ENCODE data around the gene ITCH.
A peak's percentile ranks its signal among the peaks of the same experiment; 100 is the strongest.

The ITCH gene

DNA sequence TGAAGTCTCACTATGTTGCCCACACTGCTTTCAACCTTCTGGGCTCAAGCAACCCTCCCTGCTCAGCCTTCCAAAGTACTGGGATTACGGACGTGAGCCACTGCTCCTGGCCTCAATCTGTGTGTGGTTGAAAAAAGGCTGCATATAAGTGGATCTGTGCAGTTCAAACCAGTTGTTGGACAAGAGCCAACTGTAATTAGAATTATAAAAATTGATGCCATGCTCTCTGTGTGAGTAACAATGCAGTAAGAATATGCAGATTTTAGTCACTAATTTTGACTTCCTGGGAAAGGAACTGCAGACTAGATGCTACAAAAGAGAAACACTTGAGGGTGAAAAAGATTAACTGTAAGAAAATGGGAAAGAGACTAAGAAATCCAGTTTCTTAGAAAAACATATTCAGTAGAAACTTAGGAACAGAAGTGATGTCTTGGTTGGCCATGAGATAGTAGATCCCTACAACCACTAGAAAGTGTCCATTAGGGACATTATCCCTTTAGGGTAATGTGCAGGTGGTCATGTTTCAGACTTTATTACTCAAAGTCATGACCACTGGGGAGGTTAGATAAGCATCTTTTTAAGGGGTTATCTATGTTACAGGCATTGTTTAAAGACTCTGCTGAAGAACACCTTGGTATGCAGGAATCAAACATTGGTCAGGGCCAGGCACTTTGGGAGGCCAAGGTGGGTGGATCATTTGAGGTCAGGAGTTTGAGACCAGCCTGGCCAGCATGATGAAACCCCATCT, 26.3 kb downstream of the ITCH start:
- DNase-seq (ENCODE audit: extremely low read depth, low read depth): no peak
- TF ChIP-seq, protein P1, sequence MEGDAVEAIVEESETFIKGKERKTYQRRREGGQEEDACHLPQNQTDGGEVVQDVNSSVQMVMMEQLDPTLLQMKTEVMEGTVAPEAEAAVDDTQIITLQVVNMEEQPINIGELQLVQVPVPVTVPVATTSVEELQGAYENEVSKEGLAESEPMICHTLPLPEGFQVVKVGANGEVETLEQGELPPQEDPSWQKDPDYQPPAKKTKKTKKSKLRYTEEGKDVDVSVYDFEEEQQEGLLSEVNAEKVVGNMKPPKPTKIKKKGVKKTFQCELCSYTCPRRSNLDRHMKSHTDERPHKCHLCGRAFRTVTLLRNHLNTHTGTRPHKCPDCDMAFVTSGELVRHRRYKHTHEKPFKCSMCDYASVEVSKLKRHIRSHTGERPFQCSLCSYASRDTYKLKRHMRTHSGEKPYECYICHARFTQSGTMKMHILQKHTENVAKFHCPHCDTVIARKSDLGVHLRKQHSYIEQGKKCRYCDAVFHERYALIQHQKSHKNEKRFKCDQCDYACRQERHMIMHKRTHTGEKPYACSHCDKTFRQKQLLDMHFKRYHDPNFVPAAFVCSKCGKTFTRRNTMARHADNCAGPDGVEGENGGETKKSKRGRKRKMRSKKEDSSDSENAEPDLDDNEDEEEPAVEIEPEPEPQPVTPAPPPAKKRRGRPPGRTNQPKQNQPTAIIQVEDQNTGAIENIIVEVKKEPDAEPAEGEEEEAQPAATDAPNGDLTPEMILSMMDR (IDR thresholded peaks at IDR 0.05; ENCODE audit: low read depth, low read length): no peak

GRCh38 chr20:34389954-34390555, 27.0 kb downstream of the ITCH start:
- TF ChIP-seq, protein P1 (IDR thresholded peaks at IDR 0.05; ENCODE audit: low read depth, low read length): no peak
- no peak for DNase-seq (ENCODE audit: extremely low read depth, low read depth)

GRCh38 chr20:34396408-34396807, 33.3 kb downstream of the ITCH start:
- DNase-seq (ENCODE audit: extremely low read depth, low read depth): no peak
- TF ChIP-seq, protein P1 (IDR thresholded peaks at IDR 0.05; ENCODE audit: low read depth, low read length): no peak

DNA sequence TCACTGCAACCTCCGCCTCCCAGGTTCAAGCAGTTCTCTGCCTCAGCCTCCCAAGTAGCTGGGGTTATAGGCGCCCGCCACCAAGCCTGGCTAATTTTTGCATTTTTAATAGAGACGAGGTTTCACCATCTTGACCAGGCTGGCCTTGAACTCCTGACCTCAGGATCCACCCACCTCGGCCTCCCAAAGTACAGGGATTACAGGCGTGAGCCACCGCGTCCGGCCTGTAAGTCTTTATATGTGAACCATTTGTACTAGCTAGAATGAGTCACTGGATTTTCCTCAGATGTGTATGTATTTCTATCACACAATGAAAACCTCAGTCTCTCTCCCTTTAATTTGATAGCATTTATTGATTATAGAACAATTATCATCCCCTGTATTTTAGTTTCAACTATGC, 34.0 kb downstream of the ITCH start:
- TF ChIP-seq, protein P1 (IDR thresholded peaks at IDR 0.05; ENCODE audit: low read depth, low read length): no peak
- DNase-seq (ENCODE audit: extremely low read depth, low read depth): no peak

DNA sequence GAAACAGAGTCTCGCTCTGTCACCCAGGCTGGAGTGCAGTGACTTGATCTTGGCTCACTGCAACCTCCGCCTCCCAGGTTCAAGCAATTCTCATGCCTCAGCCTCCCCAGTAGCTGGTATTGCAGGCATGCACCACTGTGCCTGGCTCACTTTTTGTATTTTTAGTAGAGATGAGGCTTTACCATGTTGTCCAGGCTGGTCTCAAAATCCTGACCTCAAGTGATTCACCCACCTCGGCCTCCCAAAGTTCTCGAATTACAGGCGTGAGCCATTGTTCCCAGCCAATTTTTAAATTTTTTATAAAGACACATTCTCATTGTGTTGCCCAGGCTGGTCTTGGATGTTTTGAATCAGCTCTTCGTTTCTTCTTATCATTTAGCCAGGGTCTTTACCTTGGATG, 37.7 kb downstream of the ITCH start:
- peak; percentile 36 for DNase-seq (ENCODE audit: extremely low read depth, low read depth)

- TF ChIP-seq, protein P1 (IDR thresholded peaks at IDR 0.05; ENCODE audit: low read depth, low read length): no peak
- DNase-seq (ENCODE audit: extremely low read depth, low read depth): no peak
Observed at GRCh38 chr20:34401741-34402455, 38.8 kb downstream of the ITCH start.

DNA sequence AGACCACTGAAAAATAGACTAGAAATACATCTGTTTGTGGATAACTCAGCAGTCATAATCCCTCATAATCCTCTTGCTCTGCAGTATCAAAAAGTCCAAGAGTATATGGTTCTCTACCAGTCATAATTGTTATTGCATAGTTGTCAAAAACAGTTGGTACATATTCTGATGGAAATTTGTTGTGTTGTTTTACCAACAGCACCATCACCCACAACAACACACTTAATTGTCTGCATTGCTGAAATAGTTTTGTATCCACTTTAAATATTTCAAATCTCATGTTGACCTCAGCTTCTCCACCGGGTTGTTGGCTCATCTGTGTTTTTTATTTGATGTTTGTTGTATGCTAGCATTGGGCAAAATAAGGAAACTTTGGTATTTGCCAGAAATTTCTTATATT, 39.4 kb downstream of the ITCH start:
- DNase-seq (ENCODE audit: extremely low read depth, low read depth): no peak
- TF ChIP-seq, protein P1 (IDR thresholded peaks at IDR 0.05; ENCODE audit: low read depth, low read length): no peak

Measured in AG09319 (cell line).